Renal cortex interstitium (tissue), 11 donors: Measurements from ENCODE around the gene CEP104. TPM values are rescaled to one million over a fixed set of nuclear protein-coding genes. Genes with fewer than 3 reads are reported as not detected.
A peak's percentile ranks its signal among the peaks of the same experiment; 100 is the strongest.

Source experiments
- DNase-seq, 11 donors: peaks; one replicate each; pipeline ENCODE4 v3.0.0-alpha.2; 2013; ENCODE audit warnings: low read depth in 9 of 11, low spot score in 4 of 11; ENCODE audit errors: extremely low read depth in 1 of 11
- polyA plus RNA-seq, 3 donors: library from polyadenylated mRNA; unstranded; fragments of 120-200 nt; gene quantifications; one replicate each; pipeline ENCODE4 v1.2.1, GENCODE V29; 2013; ENCODE audit not compliant: insufficient read length in 3 of 3

The CEP104 gene
- polyA plus RNA-seq, 3 donors = 38.0 to 50.6 (median 41.0) TPM

DNA sequence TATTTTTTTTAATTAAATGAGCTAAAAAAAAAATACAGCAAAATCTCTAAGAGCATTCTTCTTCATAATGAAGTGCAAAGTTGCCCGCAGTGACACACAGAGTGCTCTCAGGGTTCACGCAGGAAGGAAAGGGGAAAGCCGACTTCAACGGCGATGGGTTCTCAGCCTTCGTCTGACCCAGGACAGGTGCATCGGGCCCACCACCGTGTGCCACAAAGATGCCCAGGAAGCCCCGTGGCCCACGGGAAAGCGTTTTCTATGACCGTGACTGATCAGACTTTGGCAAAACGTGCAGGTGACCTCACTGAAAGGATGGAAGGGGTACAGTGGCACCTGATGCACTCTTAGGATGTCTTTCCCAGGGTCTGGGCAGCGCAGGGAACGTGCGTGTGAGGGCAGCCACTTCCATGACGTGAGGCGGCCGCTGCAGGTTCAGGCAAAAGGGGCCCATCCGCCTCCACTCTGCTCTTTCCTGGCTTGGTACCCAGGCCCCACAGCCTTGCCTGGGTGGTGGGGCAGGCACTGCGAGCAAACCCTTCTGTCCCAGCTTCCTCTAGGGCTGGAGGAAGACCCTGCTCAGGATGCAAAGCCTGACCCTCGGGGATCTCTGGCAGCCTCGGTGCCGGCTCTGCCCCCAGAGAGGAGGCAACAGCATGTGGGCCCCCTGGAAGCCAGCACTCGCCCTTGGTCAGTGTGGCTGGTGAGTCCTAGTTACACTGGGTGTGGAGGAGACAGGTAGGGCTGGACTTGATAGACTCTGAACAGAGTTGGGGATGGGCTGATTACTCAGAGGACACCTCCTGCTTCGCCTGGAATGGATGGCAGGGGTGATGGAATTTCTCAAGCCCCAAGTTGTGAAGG lies 69.0 kb downstream of the CEP104 start:
- DNase-seq = no peak

DNA sequence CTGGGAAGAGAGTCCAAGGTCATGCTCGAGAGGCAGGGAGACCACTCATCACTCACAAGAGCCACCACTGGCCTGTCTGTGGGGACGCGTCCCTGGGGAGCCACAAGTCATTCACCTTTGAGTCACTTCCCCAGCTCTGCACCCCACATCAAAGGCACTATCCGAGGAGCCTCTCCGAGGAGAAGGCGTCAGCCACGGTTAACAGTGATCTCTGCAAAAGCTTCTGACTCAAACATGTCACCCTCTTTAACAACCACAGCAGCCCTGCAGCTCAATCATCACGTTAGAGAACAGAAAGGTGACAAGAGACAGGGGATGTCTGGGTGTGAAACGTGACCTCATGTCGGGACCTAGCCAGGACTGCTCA lies 69.7 kb downstream of the CEP104 start:
- no peak for DNase-seq

DNA sequence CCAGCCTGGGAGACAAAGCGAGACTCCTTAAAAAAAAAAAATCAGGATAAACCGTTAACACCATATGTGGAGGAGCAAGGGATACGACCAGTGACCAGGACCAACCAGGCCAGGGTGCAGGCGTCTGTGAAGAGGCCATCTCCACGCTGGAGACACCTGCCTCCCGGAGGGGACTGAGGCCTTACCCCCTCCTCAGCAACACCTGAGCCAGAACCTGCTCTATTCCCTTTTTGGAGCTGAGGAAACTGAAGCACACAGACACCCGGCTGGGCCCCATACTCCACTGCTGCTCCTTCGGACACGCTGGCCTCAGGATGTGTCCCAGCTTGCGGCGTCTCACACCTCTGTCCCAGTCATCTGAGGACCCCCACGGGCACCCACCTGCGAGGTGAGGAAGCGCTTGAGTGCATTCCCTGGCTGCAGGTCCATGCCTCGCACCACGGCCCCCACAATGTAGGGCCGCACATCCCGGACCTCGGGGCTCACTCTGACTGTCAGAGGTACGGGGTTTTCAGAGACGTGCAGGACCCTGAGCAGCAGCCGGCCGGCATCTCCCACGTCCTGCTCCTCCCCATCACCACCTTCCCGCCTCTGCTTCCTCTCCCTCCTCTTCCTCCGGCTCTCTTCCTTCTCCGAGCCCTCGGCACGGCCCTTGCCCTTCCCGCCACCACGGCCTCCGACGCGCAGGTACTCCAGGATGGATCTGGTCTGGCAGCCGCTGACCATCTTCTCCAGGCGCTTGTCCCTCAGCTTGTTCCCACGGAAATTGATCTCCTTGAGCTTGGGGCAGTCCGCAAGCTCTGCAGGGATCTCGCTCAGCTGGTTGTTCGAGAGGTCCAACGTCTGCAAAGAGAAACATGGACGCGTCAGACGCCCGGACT lies 70.3 kb downstream of the CEP104 start:
- DNase-seq = no peak

DNA sequence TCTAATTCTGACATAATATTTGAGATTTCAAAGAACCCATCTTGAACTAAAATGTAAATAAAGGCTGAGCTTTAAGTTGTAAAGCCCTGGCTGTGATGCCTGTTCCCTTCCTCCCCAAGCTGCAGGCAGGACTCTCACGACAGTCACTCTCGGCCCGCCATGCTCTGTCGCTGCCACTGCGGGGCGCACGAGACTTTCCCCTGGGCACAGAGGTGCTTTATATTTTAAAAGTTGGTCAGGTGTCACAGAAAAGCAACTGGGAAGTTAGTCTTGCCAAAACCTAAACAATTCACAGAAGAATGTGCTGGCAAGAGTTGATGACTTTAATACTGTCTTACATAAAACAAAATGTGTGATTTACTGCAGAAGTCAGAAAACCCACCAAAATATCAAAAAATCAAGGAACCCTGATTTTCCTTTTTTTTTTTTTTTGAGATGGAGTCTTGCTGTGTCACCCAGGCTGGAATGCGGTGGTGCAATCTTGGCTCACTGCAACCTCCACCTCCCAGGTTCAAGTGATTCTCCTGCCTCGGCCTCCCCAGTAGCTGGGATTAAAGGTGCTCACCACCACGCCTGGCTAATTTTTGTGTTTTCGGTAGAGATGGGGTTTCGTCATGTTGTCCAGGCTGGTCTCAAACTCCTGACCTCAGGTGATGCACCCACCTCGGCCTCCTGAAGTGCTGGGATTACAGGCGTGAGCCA lies 71.4 kb downstream of the CEP104 start:
- no peak for DNase-seq

DNA sequence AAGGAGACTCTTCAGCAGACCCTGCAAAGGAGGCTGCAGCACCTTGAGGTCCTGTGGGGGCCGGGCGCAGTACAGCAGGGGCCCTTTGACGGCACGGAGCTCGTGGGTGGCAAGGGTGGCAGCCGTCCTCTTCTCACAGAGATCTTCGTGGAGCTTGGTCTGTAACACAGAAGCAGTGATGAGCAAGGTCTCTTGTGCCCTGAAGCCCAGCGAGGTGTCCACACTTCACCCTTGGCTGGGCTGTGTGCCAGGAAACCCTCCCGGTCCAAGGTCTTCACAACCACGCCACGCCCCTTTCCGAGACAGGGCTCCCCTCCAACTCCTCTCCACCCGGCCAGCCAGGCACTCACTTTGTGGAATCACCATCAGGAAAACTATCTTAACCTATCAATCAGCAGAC lies 72.0 kb downstream of the CEP104 start:
- DNase-seq = no peak

DNA sequence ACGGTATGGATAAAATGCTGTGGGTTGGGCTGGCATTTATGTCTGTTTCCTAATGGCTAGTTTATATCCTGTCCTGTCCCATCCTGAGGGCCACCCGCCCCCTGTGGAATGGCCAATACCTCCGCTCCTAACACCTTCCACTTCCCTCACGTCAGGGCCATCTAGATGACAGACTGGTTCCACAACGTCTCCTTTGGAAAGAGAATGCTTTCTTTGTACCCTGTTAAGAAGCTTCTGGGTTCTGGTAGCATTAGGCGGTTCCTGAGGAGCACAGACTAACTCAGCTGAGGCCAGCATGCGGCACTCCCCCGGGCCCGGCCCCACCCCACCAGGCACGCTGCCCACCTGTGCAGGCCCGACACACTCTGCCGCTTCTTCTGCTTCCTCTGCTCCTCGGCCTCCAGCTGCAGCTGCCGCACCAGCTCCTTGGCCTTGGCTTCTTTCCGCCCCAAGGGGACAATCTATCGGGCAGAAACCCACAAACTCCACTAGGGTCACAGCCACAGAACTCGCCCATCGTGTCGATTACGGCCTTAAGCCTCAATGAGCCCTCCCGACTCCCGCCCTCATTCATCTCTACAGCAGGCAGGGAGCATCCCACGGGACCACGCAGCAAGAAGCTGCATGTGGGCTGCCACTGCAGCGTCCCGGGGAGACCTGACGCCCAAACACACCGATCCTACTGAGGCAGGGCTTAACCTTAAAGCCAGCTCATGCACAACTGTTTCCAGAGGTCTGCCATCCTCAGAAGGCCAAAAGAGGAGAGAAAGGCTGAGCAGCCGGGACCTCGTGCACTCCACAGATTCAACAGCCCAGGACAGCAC lies 73.1 kb downstream of the CEP104 start:
- DNase-seq = no peak

DNA sequence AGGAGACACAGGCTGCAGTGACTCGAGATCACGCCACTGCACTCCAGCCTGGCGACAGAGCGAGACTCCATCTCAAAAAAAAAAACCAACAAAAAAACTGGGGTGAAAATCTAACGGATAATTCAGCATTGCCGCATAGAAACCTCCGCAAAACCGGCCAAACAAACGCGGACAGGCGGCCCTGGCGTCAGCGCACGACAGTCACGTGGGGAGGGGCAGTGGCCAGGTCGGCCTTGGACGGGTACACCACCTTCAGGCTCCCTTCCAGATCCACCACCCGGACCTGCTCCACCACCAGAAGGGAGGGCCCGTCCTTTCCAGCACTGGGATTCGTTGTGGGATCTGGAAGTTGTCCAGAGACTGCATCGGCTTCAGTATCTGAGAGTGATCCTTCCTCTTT lies 76.1 kb downstream of the CEP104 start:
- DNase-seq = no peak

DNA sequence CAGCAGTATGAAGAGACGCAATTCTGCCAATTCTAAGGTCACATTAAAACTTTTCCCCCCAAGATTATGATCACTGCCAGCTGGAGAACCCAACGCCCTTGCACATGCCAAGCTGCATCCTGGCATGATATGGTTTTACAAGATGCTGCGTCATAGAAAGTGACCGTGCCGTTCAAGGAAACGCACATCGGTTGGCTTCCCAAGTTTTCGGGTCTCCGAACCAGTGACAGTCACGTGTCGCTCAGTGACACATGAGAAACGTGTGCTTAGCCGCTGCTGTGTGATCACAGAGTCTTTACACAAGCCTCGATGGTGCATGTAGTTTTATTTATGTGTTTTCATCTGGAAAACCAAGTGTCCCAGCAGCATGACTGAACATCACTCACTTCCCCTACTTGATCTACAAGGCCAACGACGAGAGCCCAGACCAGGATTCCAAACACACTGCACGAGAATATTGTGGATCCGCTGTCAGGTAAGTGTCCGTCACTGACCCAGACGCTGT lies 77.0 kb downstream of the CEP104 start:
- DNase-seq = no peak

DNA sequence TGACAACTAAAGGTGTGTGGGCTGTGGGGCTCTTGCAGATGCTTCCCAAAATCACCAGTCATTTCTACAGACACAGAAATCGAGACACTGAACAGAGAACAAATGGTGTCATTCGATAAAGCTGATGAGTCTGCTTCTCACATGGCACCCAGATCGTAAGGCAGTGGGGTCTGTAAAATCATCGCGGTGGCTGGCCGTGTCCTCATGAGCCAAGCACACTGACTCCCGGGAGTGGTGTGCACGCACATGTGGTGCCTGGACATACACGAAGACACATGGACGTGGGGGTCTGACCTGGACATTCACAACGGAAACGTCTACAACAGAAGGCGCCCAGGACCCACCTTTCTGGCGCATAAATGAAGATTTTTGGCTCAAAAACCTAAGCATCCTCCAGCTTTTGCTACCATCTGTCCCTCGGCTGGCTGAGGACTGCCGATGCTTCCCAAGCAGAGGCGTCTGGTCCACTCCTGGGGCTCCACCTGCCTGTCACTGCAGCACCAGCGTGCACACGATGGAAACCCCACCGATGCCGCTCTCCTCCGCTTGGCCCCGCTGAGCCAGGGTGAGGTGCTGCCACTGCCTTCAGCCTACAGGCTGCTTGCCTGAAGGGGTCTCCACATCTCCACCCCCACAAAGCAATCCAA lies 77.6 kb downstream of the CEP104 start:
- DNase-seq = no peak

DNA sequence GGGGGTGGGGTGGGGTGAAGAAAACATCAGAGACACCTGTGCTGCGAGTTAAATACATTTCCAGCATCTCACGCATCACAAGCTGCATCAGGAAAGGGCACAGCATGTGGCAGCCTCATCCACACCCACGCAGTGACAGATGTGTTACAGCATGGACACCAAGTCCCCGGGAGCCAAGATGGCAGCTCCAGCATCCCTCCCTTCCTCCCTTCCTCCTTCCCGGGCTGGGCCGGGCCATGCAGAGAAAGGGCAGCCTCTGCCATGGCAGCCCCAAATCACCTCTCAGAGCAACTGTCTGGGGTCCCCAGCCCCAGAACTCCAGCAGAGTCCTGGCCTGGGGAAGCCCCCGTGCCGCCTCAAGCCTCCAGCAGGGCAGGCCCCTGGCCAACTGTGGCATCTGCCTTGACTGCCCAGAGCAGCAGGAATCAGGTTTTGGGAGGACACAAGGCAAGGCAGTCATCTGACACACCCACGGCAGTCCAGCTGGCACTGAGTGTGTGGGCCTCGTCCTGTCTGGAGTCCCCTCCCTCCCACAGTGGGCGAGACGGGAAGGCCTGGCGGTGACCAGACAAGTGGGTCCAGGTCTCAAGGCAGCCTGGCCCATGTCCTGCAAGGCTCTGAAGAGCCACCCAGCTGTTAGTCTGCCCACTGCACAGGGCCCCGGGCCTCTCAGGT lies 78.3 kb downstream of the CEP104 start:
- DNase-seq = no peak

DNA sequence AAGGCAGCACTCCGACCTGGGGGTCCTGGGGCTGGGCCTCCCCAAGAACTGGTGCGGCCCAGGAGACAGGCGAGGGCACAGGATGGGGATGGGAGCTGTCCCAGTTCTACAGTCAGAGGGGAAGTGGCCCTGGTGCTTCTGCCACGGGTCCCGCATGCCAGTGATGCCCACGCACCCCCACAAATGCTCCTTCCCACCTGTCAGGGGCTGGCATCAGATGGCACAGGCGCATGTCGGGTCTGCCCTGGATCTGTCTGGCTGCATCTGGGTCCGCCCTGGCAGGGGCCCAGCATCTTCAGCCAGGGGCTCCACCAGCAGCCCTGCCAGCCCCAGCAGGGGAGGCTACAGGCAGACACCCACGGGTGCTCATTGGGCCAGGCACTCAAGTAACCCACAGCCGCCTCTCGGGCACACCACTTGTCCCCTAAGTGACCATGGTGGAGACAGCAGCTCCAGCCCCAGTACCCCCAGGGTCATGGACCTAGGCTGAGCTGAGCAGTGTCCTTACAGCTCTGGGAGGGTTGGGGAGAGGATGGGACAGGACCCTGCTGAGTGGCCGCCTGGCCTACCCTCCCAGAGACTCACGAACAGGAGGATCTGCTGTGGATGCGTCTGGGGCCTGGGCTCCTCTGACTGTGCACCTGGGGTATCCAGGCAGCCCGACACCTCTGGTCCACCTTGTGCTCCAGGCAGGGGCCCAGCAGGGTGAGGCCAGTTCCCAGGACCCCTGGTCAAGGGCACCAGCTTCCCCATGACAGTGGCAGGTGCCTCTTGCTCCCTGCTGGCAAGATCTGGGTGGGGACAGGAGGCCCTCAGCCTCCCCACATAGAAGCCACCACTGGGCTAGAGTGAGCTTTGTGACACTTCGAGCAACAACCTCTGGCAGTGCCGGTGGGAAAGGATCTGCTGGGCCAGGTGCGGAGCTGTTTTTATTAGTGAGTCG lies 79.1 kb downstream of the CEP104 start:
- DNase-seq = no peak

DNA sequence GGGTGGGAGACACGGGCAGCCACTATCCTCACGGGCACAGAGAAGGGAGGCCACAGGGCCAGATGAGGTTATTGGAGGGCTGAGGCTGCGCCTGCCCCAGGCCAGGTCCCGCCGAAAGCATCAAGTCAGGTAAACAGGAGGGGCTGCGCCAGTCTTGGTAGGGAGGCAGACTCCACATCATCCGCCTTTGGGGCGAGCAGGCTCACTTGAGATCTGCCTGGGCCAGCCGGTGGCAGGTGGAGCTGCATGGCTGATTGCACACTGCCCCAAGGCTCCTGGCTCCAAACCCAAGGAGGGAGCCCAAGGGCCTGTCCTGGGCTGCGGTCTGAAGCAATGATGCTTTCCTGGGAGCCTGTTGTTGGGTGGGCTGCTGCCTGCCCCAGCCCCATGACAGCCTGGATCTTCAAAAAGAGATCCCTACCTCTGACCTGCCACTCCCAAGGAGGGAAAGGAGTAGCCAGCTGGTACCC lies 79.9 kb downstream of the CEP104 start:
- no peak for DNase-seq

DNA sequence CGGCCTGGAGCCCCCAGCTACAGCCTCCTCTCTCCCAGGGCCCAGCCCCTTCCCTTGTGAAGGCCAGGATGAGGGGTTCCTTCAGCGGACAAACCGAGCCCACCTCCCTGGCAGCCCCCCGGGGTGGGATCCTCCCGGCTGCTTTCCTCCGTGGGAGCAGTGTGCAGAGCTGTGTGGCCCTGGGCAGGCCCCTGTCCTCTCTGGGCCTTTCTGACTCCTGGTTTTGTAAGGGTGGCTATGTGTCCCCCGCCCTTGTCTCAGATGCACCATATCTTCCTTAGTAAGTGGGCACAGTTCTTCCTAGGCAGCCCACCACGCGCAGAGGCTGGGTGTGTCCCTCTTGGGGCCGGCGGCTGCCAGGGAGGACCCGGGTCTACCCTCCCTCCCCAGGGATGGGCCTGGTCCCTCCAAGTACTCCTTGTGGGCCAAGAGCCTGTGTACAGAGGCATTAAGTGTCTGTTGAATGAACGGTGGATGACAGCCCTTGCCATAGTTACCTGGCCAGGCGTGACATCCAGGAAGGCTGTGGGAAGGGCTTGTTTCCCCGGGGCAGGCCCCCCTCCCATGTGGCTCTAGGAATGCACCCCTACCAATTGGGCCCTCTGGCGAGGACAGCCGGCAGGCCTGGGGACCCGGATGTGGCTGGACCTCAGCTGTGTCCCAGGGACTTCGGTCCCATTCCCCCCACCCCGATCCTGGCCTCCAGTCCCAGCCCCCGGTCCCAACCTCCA lies 80.6 kb downstream of the CEP104 start:
- no peak for DNase-seq

DNA sequence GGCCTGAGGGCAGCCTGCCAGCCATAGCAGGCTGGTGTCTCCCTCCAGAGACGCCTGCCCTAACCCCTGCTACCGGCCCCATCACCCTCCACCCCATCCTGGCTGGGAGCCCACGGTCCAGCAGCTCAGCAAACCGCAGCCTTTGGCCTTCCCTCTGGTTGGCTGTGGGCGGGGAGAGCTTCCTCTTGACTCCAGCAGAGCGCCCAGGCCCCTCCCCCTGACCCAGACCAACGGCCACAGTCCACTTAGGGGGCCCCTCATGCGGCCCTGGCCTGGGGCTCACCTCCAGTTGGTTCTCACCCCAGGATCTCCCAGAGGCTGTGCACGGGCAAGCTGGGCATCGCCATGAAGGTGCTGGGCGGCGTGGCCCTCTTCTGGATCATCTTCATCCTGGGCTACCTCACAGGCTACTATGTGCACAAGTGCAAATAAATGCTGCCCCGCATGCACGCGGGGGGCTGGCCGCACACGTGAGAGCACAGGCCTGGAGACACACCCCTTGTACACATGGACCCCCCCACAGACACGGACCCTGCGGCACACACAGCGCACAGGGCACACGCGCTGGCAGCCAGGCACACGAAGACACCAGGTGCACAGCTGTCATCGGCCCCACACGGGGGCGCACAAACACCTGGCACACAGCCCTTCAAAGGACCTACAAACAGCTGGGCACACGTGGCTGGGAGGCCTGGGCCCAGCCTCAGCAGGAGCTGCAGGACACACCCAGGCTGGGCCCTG lies 81.4 kb downstream of the CEP104 start:
- peak in 4 of 11 donors; percentile 49 to 73 (median 58) for DNase-seq

DNA sequence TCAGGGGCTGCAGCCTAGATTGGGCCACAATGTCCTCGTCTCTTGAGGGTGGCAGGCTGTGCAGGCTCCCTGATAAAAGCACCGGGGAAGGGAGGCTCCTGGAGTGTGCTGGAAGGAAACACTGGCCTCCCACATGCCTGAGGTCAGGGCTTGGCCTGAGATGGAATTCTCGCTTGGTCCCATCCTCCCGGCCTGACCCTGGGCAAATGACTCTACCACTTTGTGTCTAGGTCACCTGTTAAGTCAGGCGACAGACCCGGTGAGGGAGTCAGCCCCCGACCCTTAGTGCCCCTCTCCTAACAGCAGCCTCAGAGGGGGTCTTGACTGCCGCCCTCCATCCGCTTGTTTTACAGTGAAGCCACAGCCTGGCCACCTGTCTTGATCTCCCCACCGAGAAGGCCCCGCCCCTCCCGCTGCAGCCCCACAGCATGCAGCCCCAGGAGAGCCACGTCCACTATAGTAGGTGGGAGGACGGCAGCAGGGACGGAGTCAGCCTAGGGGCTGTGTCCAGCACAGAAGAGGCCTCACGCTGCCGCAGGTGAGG lies 82.0 kb downstream of the CEP104 start:
- DNase-seq = no peak
